GM12874 (cell line): ENCODE measurements around the gene PHLDA3.

Source experiments
- TF ChIP-seq, protein P1 (sequence below): IDR thresholded peaks from 2 replicates; pipeline ENCODE4 v1.5.1; 2011; ENCODE audit warnings: low read depth, mild to moderate bottlenecking, control low read depth, low read length, moderate library complexity; ENCODE audit not compliant: insufficient read depth

The PHLDA3 gene

DNA sequence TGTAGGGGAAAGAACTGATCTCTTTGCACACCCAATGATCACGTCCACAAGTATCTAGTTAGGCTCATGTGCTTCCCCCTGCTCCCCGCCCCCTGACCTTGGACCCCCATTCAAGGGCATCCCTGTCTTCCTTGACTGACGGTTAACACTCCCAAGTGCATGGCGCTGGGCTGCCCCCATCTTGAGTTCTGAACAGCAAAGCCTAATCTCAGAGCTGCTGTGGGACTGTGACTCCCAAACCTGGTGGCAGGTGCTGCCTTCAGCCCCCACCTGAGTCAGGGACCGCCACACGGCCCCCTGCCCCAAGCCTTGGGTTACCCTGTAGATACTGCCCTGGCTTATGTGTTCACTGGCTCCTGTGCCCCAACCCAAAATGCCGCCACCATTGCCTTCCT lies 48.4 kb downstream of the PHLDA3 start:
- TF ChIP-seq, protein P1, sequence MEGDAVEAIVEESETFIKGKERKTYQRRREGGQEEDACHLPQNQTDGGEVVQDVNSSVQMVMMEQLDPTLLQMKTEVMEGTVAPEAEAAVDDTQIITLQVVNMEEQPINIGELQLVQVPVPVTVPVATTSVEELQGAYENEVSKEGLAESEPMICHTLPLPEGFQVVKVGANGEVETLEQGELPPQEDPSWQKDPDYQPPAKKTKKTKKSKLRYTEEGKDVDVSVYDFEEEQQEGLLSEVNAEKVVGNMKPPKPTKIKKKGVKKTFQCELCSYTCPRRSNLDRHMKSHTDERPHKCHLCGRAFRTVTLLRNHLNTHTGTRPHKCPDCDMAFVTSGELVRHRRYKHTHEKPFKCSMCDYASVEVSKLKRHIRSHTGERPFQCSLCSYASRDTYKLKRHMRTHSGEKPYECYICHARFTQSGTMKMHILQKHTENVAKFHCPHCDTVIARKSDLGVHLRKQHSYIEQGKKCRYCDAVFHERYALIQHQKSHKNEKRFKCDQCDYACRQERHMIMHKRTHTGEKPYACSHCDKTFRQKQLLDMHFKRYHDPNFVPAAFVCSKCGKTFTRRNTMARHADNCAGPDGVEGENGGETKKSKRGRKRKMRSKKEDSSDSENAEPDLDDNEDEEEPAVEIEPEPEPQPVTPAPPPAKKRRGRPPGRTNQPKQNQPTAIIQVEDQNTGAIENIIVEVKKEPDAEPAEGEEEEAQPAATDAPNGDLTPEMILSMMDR, result no peak

DNA sequence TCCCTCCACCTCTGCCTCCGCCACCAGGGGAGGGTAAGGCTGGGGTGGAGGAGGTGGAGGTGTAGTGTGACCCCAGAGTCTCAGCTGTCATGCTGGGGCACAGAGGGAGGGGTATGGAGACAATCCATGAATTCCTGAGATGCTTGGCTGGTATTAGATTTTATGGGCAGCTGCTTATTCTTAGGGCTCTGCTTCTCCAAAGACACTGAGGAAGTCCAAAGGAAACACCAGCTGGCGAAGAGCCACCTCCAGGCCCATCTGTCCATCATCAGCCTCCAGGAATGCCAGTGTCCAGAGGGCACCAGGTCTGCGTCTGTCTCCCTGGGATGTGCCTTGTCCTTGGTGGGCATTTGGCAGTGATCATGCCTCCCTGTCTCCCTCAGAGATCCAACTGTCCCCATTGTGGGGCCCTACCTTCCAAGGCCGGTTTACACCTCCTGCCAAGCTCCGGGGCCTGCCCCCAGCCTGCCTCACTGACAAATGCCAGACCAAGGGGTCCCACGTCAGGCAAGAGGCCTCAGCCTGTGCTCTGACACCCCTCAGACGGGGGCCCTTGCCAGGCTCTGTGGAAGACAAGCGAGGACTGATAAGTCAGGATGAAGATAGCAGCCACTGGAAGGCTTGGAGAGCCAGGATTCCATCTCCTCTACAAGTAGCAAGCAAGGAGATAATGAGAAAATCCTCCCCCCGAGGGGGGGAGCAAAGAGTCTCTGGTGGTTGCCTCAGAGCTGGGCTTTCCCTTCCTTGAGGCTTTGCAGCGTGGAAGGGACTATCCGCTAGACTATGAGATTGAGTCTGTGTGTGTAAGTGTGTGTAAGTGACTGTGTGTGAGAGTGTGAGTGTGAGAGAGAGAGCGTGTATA lies 49.0 kb downstream of the PHLDA3 start:
- TF ChIP-seq, protein P1, result no peak

DNA sequence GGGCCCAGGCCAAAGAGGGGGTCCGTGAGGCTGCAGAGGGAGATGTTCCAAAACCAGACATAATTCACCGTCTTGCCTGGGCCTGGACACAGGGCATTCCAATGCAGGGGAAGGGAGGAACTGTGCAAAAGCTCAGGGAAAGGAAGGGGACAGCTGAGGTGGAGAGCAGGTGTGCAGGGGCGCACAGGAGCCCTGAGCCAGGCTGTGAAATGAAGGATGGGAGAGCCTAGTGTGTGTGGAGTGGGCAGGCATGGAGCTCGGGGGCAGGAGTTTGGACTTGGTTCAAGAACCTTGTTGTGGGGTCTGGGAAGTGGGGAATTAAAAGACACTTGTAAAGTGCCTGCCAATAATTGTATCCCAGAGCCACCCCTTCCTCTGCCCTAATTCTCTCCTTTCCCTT lies 49.7 kb downstream of the PHLDA3 start:
- TF ChIP-seq, protein P1, result no peak

DNA sequence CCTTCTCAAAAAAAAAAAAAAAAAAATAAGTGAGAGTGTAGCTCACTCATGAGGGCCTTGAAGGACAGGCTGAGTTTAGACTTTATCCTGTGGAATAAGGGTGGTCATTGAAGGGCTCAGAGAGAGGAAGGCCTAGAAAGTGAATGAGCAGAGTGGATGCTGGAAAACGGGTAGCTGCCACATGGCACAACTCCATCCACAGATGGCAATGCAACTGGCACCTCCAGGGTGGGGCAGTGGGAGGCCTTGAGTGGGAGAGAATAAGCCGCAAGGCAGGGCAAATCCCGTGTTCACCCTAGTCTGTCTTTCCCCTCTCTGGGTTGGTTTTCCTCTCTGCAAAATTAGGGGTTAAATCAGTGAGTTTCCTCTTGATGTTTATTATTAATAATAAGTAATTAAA lies 50.5 kb downstream of the PHLDA3 start:
- TF ChIP-seq, protein P1, result no peak
